Hepatocyte (in vitro differentiated cells): ENCODE measurements around the gene ETV6.

ENCODE experiments used
- CTCF ChIP-seq: fragments of 200-600 bp; sonication (generic); IDR thresholded peaks from 2 replicates; pipeline ENCODE4 v1.5.1; 2016; ENCODE audit warnings: antibody characterized with exemption, mild to moderate bottlenecking; ENCODE audit not compliant: poor library complexity
- EZH2phosphoT487 ChIP-seq: fragments of 200-600 bp; sonication (generic); IDR thresholded peaks from one replicate; pipeline ENCODE4 v1.6.1; 2018; ENCODE audit warnings: antibody characterized with exemption, mild to moderate bottlenecking, low read depth, moderate library complexity; ENCODE audit not compliant: unreplicated experiment, severe bottlenecking

- no peak for TF ChIP-seq CTCF
- TF ChIP-seq EZH2phosphoT487, result no peak
Measured at GRCh38 chr12:11882301-11883019, 233.0 kb downstream of the ETV6 start.
